COR-L47 (cell line): Measurements from ENCODE around the gene FARP1.

ENCODE experiments used
- DNase-seq: peaks from one replicate; lab custom pipeline; 2025; lab: John Stamatoyannopoulos, UW

FARP1 gene

DNA sequence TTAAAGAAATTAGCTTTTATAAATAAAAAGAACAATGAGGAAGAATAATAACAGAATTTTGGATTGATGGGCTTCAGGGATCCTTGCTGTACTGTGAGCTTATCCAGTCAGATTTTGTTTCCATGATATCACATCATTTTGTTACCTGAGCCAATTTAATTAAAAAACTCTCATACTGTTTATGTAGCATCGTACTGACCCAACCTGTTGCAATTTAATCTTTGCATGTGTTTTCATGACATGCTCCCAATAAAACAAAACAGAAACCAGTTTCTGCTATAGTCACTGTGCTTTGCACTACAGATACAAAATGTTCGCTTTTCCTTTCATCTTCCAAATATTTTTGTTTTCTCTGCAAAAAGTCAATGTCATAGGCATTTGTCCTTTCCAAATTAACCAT, 143.9 kb downstream of the FARP1 start:
- no peak for DNase-seq

- DNase-seq = no peak
Observed at GRCh38 chr13:98288211-98288610, 145.3 kb downstream of the FARP1 start.

DNA sequence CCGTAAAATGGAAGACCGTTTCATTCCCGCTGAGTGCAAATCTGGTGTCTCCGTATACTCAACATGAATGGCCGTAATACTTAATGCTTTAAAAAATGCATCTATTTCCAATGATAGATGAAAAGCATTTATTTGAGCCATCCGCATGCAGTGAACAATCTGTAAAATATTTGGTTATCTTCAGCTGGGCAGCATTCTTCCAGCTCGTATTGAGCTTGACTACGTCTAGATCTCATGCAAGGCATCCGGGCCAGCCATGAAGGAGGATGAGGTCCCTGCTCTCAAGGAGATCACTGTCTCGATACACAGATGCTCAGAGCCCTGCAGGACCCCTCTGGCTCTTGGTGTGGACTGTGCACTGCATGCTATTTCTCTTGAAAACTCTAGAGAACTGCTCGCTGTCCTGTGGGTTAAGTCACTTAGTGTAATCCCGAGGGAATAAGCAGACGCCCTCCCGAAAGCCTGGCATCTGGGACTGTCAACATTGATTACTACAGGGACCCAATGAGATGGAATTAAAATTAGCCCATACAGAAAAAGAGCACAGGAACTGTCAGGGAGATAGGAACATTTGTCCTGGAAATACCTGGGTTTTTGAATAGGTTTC, 146.5 kb downstream of the FARP1 start:
- DNase-seq = no peak

- DNase-seq = no peak
Observed at GRCh38 chr13:98290261-98290660, 147.4 kb downstream of the FARP1 start.

- DNase-seq = no peak
Observed at GRCh38 chr13:98291658-98292057, 148.8 kb downstream of the FARP1 start.

DNA sequence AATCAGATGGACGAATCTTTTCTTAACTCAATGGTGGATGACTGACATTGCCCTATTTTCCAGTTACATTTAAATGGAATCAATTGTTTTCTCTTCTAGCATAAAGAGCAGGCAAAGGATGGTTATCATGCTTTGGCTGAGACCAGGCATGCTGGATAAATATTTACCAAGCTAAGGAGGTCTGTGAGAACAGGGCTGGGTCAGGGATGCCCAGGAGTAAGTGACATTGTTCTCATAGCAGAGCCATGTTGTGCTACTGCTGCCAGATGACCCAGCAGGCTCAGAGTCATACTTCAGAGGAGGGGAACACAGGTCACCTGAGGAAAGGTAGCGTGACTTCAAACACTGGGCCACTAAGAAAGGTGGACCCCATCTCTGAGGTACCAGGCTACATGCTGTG, 150.2 kb downstream of the FARP1 start:
- DNase-seq = peak; percentile 13

DNA sequence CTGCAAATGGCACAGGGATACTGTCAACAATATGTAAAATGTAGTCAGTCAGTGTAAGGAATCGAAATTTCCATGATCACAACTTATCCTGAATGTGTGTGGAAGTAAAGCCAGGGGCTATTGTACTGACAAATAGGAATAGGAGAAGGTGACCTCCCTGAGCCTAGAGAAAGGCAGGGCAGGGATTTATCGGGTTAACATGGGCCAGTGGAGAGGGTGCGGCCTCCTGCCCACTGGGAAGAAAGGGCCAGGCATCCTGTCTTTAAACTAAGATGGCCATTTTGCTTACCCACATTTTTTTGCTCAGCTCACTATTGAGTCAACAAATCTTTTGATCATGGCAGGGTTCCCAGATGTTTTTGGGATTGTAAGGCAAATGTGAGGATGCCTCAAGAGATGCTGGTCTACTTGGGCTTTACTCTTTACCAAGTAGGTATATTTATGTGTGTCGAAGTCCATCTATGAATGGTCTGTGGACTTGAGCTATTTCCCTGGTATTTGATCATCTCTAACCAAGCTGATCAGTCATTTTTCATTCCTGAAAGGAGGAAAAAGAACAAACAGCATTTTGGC, 150.8 kb downstream of the FARP1 start:
- DNase-seq = no peak

DNA sequence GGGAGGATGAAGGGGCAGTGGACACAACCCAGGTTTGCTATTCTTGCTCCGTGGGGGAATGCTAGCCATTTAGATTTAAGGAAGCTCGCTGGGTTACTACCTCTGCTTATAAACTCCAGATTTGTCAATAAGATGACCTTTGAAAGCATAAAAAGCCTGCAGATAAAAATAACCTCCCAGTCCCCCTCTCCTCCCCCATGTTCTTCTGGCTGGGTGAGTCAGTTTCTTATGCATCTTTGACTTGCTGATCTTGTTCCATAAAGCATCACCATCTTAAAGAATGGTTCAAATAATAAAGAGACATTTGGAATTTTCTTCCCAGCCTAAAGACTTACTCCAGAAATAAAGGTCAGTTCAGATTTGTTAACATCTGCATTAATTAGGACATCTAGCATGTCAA, 152.5 kb downstream of the FARP1 start:
- DNase-seq = no peak

DNA sequence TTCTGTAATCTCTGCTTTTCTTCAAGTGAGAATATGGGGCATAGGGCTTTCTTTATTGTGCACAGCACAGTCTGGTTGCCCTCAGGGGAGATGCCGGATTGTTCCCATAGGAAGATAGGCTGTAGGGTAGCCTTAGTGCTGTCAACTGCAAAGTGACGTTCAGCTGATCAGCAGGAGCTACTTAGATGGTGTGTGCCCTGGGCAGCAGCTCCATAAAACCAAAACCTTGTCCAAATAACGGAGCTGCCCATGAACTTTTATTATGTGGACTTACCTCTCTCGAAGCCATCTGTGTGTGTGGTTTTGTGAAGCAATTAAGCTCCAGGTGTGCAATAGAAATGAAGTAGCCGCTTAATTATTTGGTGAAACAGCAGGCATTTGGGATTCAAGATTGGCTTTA, 154.2 kb downstream of the FARP1 start:
- DNase-seq = peak; percentile 38

- no peak for DNase-seq
Observed at GRCh38 chr13:98297745-98298144, 154.9 kb downstream of the FARP1 start.

- DNase-seq = no peak
Observed at GRCh38 chr13:98298599-98298998, 155.7 kb downstream of the FARP1 start.

- no peak for DNase-seq
Observed at GRCh38 chr13:98299235-98299965, 156.5 kb downstream of the FARP1 start.

DNA sequence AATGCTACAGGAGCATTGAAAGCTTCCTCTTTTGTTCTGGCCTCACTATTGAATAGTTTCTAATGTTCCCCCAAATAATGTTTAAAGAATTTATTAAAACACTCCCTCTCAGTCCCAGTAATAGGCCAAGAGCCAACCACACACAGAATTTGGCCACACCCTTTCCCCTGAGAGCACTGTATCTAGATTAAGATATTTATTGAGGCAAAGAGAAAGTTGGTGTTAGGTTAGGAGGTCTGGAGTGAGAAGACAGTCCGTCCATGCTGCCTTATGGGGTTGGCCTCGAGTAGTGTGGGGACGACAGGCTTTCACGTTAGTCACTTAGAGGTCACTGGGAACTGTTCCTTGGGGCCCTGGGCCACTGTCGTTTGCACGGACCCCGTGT, 157.1 kb downstream of the FARP1 start:
- no peak for DNase-seq

DNA sequence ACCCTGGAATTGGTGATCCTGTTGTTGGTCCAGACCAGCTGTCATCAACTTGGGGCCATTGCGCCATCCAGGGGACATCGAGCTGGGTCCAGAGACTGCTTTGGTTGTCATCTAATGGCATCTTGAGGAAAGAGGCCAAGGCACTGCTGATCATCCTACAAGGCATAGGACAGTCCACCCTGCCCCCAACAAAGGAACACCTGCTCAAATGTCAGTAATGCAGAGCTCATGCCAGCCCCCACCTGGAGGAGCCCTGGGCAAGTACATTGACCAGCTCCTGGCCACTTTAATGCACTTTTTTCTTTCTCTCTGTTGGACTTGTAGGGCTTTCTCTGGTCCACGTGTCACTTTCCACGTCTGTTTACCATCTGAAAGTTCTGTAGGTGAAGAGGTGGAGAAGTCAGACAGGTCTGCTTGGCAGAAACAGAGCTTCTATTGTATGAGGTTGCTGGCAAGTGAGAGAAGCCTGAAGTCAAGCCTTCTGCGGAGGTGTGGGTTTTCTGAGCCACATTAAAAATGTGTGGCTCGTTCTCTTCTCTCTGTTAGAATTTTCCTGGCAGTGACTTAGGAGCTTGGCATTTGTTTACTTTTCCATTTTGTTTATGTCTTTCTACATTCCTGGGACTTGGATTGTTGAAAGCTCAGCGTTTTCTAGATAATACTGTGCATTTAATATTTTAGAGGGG, 158.2 kb downstream of the FARP1 start:
- no peak for DNase-seq

DNA sequence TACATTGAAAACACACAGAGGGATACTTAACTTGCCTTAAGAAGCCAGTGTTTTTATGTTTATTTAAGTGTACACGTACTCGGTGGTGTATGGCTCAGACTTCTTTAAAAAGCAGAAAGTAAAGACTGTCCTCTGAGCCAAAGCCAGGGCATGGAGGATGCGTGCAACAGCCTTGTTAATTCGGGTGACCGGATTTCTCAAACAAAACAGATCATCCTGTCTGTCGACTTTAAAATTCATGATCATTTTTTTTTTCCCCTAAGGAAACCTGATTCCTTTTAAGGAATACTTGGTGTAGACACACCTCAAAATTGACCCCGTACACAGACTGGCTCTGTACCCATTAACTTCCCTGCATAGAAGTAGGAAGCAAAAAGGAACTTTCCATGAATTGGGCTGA, 158.8 kb downstream of the FARP1 start:
- no peak for DNase-seq

DNA sequence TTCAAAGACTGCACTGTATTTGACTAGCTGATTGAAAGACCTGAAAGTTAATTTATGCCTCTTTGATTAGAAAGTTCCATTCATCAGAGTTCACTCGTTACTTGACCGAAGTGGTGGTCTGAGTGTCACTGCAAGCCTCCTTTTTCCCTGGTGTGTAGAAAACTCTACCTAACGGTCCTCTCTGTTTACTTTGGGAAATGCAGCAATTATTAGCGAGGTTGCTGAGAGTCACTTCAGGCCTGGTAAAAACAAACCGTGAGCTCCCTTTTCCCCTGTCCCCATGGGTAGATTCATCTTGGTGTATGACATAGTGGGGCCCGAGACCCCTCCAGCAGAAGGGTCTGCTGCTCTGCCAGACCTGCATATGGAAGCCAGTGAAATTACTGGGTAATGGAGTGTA, 161.0 kb downstream of the FARP1 start:
- no peak for DNase-seq

DNA sequence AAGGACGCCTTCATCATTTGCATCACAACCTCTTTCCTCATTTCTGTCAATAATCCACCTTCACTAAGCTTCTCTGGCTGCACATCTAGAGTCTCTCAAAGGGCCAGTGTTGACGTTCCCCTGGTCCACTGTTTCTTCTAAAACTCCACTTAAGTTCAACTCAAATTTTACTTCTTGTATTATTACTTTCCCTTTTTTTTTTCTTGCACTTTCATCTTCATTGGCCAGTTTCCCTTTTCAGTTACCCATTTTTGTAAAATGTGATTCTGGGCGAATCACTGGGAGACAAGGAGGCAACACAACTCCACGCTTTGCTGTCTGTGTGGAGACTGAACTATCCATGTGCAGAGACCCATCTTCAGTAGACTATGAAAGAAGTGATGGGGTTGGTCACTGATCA, 162.8 kb downstream of the FARP1 start:
- no peak for DNase-seq

GRCh38 chr13:98307463-98308085, 164.7 kb downstream of the FARP1 start:
- DNase-seq = no peak

GRCh38 chr13:98308086-98308911, 165.4 kb downstream of the FARP1 start:
- DNase-seq = no peak

- no peak for DNase-seq
Observed at GRCh38 chr13:98309569-98310335, 166.9 kb downstream of the FARP1 start.
